Measurements from ENCODE around the gene ARHGAP27.

The ARHGAP27 gene

GRCh38 chr17:45383003-45383402 is 49.7 kb downstream of the ARHGAP27 start:
- no peak for DNase-seq

GRCh38 chr17:45382226-45382625 is 50.4 kb downstream of the ARHGAP27 start:
- DNase-seq: no peak

- no peak for DNase-seq
Measured at GRCh38 chr17:45380991-45381390, 51.7 kb downstream of the ARHGAP27 start.

- DNase-seq: no peak
Measured at GRCh38 chr17:45380046-45380765, 52.5 kb downstream of the ARHGAP27 start.

GRCh38 chr17:45377401-45377800 is 55.3 kb downstream of the ARHGAP27 start:
- DNase-seq: no peak

- no peak for DNase-seq
Measured at GRCh38 chr17:45376171-45377005, 56.3 kb downstream of the ARHGAP27 start.

GRCh38 chr17:45374501-45374900 is 58.2 kb downstream of the ARHGAP27 start:
- DNase-seq: peak; percentile 19

GRCh38 chr17:45372325-45372869 is 60.3 kb downstream of the ARHGAP27 start:
- no peak for DNase-seq

GRCh38 chr17:45371414-45372324 is 61.0 kb downstream of the ARHGAP27 start:
- DNase-seq: peak; percentile 98

- no peak for DNase-seq
Measured at GRCh38 chr17:45370949-45371413, 61.7 kb downstream of the ARHGAP27 start.

- DNase-seq: no peak
Measured at GRCh38 chr17:45369421-45369820, 63.2 kb downstream of the ARHGAP27 start.

GRCh38 chr17:45368651-45369050 is 64.0 kb downstream of the ARHGAP27 start:
- DNase-seq: no peak

GRCh38 chr17:45367216-45367615 is 65.5 kb downstream of the ARHGAP27 start:
- DNase-seq: no peak

GRCh38 chr17:45366691-45367090 is 66.0 kb downstream of the ARHGAP27 start:
- DNase-seq: no peak

- DNase-seq: no peak
Measured at GRCh38 chr17:45366049-45366448, 66.6 kb downstream of the ARHGAP27 start.

- no peak for DNase-seq
Measured at GRCh38 chr17:45364531-45365390, 67.9 kb downstream of the ARHGAP27 start.

- DNase-seq: no peak
Measured at GRCh38 chr17:45363498-45363897, 69.2 kb downstream of the ARHGAP27 start.

- no peak for DNase-seq
Measured at GRCh38 chr17:45361976-45362375, 70.7 kb downstream of the ARHGAP27 start.

GRCh38 chr17:45361451-45361850 is 71.2 kb downstream of the ARHGAP27 start:
- no peak for DNase-seq

GRCh38 chr17:45357364-45357997 is 75.2 kb downstream of the ARHGAP27 start:
- no peak for DNase-seq

- no peak for DNase-seq
Measured at GRCh38 chr17:45355087-45355486, 77.6 kb downstream of the ARHGAP27 start.
